Liver (tissue), 9 donors: Measurements from ENCODE around the gene CLEC1A. TPM values are rescaled to one million over a fixed set of nuclear protein-coding genes. Genes with fewer than 3 reads are reported as not detected.

ENCODE experiments used
- DNase-seq: peaks from one replicate; pipeline ENCODE4 v3.0.0-alpha.2; 2017; ENCODE audit warnings: low spot score
- H3K27ac ChIP-seq, 2 donors: one replicate each; pipeline ENCODE4 v1.7.0; 2013; ENCODE audit warnings: inconsistent platforms in 2 of 2, low read length in 2 of 2, control low read depth in 1 of 2, low read depth in 1 of 2, mild to moderate bottlenecking in 1 of 2
- H3K27me3 ChIP-seq, 4 donors: one replicate each; pipeline versions ENCODE4 v1.6.1 to v1.7.0; 2013; ENCODE audit warnings: low read length in 3 of 4, inconsistent platforms in 1 of 4, mild to moderate bottlenecking in 1 of 4, moderate library complexity in 1 of 4; ENCODE audit not compliant: control insufficient read depth in 4 of 4, insufficient read depth in 4 of 4
- H3K36me3 ChIP-seq, 4 donors: one replicate each; pipeline versions ENCODE4 v1.6.1 to v1.7.0; 2013; ENCODE audit warnings: low read length in 3 of 4, mild to moderate bottlenecking in 3 of 4, low read depth in 1 of 4, moderate library complexity in 1 of 4; ENCODE audit not compliant: control insufficient read depth in 4 of 4, insufficient read depth in 3 of 4
- H3K4me1 ChIP-seq, 4 donors: one replicate each; pipeline versions ENCODE4 v1.6.1 to v1.7.0; 2013; ENCODE audit warnings: low read length in 3 of 4, mild to moderate bottlenecking in 3 of 4, moderate library complexity in 1 of 4; ENCODE audit not compliant: control insufficient read depth in 4 of 4, insufficient read depth in 4 of 4
- H3K4me3 ChIP-seq, 3 donors: one replicate each; pipeline versions ENCODE4 v1.6.1 to v1.7.0; 2013; ENCODE audit warnings: low read length in 3 of 3, control low read depth in 1 of 3, low read depth in 1 of 3, mild to moderate bottlenecking in 1 of 3
- H3K9ac ChIP-seq, 2 donors: one replicate each; pipeline ENCODE4 v1.7.0; 2013; ENCODE audit warnings: low read length in 2 of 2, mild to moderate bottlenecking in 2 of 2, moderate library complexity in 2 of 2, control low read depth in 1 of 2, low read depth in 1 of 2
- H3K9me3 ChIP-seq, 4 donors: one replicate each; pipeline versions ENCODE4 v1.6.1 to v1.7.0; 2013; ENCODE audit warnings: low read length in 3 of 4; ENCODE audit not compliant: control insufficient read depth in 4 of 4
- ATF3 ChIP-seq: IDR thresholded peaks from 2 replicates; pipeline ENCODE4 v1.6.1; 2016; ENCODE audit warnings: antibody characterized with exemption
- FOXA1 ChIP-seq: IDR thresholded peaks from 2 replicates; pipeline ENCODE4 v1.6.1; 2016; ENCODE audit warnings: antibody characterized with exemption
- GABPA ChIP-seq, 2 donors: IDR thresholded peaks in 1 of 2; conservative IDR thresholded peaks in 1 of 2; 2 replicates each; pipeline ENCODE4 v1.6.1; 2016; ENCODE audit warnings: antibody characterized with exemption in 2 of 2, mild to moderate bottlenecking in 1 of 2, moderate library complexity in 1 of 2
- HNF4A ChIP-seq, 2 donors: conservative IDR thresholded peaks; 2 replicates each; pipeline ENCODE4 v1.6.1; 2016; ENCODE audit warnings: antibody characterized with exemption in 2 of 2, mild to moderate bottlenecking in 2 of 2
- HNF4G ChIP-seq: IDR thresholded peaks from 2 replicates; pipeline ENCODE4 v1.6.1; 2016; ENCODE audit warnings: antibody characterized with exemption
- JUND ChIP-seq, 2 donors: IDR thresholded peaks; 2 replicates each; pipeline ENCODE4 v1.6.1; 2016; ENCODE audit warnings: antibody characterized with exemption in 2 of 2
- MAX ChIP-seq: IDR thresholded peaks from 2 replicates; pipeline ENCODE4 v1.6.1; 2016; ENCODE audit warnings: antibody characterized with exemption
- NR2F2 ChIP-seq: IDR thresholded peaks from 2 replicates; pipeline ENCODE4 v1.6.1; 2016; ENCODE audit warnings: antibody characterized with exemption
- RAD21 ChIP-seq, 2 donors: IDR thresholded peaks; 2 replicates each; pipeline ENCODE4 v1.6.1; 2016; ENCODE audit warnings: antibody characterized with exemption in 2 of 2, mild to moderate bottlenecking in 2 of 2
- TAF1 ChIP-seq: conservative IDR thresholded peaks from 2 replicates; pipeline ENCODE4 v1.6.1; 2016; ENCODE audit warnings: antibody characterized with exemption, mild to moderate bottlenecking
- YY1 ChIP-seq: IDR thresholded peaks from 2 replicates; pipeline ENCODE4 v1.6.1; 2016; ENCODE audit warnings: antibody characterized with exemption, mild to moderate bottlenecking
- ZBTB33 ChIP-seq: IDR thresholded peaks from 2 replicates; pipeline ENCODE4 v1.6.1; 2016; ENCODE audit warnings: antibody characterized with exemption
- WGBS: extraction: QIAGEN DNeasy Blood & Tissue Kit; methylation state at CpG from one replicate; pipeline ENCODE4 v1.1.7; 2013; 5-methylcytosine and 5-hydroxymethylcytosine counted together
- polyA plus RNA-seq, 2 donors: library from polyadenylated mRNA; stranded (reverse) in 1 of 2; unstranded in 1 of 2; fragments of 200-250 nt in 1 of 2; fragments of >200 nt in 1 of 2; fragmentation: Nextera tagmentation in 1 of 2; extraction: Ambion mirVana in 1 of 2; gene quantifications; one replicate each; pipeline versions ENCODE4 v1.2.1 to v1.2.3, GENCODE V29; 2013 to 2015
- total RNA-seq, 2 donors: library from RNA; depleted of rRNA; stranded (reverse); fragments of >200 nt; gene quantifications; one replicate each; pipeline ENCODE4 v1.2.3, GENCODE V29; 2014
- TF ChIP-seq, protein P1 (sequence below): IDR thresholded peaks from 2 replicates; pipeline ENCODE4 v1.6.1; 2016; ENCODE audit warnings: antibody characterized with exemption, mild to moderate bottlenecking
- TF ChIP-seq, protein P2 (sequence below): fragments of 150-350 bp; IDR thresholded peaks from 2 replicates; pipeline ENCODE4 v1.5.1; 2017; ENCODE audit warnings: improper control_type of control experiment, low read depth, low read length; ENCODE audit not compliant: missing input control
- donor health status: healthy.
- donor health status: healthy.
- donor health status: healthy.
- donor health status: healthy.
- donor health status: healthy.

Gene CLEC1A
- total and polyA plus RNA-seq, 4 donors, result 0.09 to 2.1 (median 1.1) TPM

DNA sequence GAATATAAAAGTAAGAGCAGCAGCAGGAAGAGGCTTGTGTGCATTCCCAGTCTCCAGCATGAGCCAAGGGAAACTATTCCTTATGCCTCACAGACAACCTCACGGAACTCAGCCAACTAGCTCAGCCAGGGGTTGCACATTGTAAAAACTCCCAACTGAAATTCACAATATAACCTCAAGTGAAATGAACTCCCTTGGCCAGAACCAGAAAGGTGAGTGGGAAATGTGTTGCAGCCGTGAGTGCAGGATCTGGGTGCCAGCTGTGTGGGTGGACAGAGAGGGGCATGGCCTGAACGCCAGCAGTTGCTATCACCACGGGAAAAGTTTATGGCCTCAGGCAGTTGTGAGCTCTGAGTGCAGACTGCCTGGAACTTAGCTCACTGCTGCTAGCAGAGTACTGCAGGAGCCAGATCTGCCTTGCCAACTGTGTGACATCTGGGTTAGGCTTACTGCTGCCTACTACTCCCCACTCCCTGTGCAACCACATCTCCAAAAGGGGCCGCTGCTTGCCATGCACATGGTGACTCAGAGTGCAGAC, 2.3 kb upstream of the CLEC1A start (continued):
- no peak for TF ChIP-seq FOXA1
- no peak for TF ChIP-seq GABPA (IDR thresholded peaks at IDR 0.05 in 1 of 2, conservative IDR thresholded peaks at IDR 0.05 in 1 of 2)

GRCh38 chr12:10097521-10097920, 1.3 kb downstream of the CLEC1A start:
- Histone ChIP-seq H3K36me3 (no peaks in the 10 kb centered on the region), H3K4me1 (no peaks in the 10 kb centered on the region), H3K27me3 (no peaks in the 10 kb centered on the region), H3K4me3 (no peak overlapping the region), H3K9ac (no peak overlapping the region), H3K27ac (no peak overlapping the region), H3K9me3 (no peaks in the 10 kb centered on the region)
- no peak for TF ChIP-seq MAX
- no peak for TF ChIP-seq ATF3
- TF ChIP-seq, protein P1, sequence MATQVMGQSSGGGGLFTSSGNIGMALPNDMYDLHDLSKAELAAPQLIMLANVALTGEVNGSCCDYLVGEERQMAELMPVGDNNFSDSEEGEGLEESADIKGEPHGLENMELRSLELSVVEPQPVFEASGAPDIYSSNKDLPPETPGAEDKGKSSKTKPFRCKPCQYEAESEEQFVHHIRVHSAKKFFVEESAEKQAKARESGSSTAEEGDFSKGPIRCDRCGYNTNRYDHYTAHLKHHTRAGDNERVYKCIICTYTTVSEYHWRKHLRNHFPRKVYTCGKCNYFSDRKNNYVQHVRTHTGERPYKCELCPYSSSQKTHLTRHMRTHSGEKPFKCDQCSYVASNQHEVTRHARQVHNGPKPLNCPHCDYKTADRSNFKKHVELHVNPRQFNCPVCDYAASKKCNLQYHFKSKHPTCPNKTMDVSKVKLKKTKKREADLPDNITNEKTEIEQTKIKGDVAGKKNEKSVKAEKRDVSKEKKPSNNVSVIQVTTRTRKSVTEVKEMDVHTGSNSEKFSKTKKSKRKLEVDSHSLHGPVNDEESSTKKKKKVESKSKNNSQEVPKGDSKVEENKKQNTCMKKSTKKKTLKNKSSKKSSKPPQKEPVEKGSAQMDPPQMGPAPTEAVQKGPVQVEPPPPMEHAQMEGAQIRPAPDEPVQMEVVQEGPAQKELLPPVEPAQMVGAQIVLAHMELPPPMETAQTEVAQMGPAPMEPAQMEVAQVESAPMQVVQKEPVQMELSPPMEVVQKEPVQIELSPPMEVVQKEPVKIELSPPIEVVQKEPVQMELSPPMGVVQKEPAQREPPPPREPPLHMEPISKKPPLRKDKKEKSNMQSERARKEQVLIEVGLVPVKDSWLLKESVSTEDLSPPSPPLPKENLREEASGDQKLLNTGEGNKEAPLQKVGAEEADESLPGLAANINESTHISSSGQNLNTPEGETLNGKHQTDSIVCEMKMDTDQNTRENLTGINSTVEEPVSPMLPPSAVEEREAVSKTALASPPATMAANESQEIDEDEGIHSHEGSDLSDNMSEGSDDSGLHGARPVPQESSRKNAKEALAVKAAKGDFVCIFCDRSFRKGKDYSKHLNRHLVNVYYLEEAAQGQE, result no peak
- TF ChIP-seq, protein P2, sequence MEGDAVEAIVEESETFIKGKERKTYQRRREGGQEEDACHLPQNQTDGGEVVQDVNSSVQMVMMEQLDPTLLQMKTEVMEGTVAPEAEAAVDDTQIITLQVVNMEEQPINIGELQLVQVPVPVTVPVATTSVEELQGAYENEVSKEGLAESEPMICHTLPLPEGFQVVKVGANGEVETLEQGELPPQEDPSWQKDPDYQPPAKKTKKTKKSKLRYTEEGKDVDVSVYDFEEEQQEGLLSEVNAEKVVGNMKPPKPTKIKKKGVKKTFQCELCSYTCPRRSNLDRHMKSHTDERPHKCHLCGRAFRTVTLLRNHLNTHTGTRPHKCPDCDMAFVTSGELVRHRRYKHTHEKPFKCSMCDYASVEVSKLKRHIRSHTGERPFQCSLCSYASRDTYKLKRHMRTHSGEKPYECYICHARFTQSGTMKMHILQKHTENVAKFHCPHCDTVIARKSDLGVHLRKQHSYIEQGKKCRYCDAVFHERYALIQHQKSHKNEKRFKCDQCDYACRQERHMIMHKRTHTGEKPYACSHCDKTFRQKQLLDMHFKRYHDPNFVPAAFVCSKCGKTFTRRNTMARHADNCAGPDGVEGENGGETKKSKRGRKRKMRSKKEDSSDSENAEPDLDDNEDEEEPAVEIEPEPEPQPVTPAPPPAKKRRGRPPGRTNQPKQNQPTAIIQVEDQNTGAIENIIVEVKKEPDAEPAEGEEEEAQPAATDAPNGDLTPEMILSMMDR, result no peak
- no peak for TF ChIP-seq HNF4G
- TF ChIP-seq ZBTB33, result no peak
- no peak for TF ChIP-seq NR2F2
- TF ChIP-seq FOXA1, result no peak
- TF ChIP-seq JUND (IDR thresholded peaks at IDR 0.05), result no peak
- no peak for TF ChIP-seq YY1
- no peak for TF ChIP-seq RAD21 (IDR thresholded peaks at IDR 0.05)
- WGBS, result 44% methylated on average over 3 of the region's 3 CpGs
- DNase-seq, result no peak

GRCh38 chr12:10095971-10096370, 2.8 kb downstream of the CLEC1A start:
- H3K4me1 ChIP-seq, result no peaks in the 10 kb centered on the region
- no peak for DNase-seq
- no peak overlapping the region for H3K9ac ChIP-seq
- H3K27me3 ChIP-seq, result no peaks in the 10 kb centered on the region
- H3K27ac ChIP-seq, result no peak overlapping the region
- H3K36me3 ChIP-seq, result no peaks in the 10 kb centered on the region
- no peak overlapping the region for H3K4me3 ChIP-seq
- whole genome bisulfite sequencing, result 89% methylated on average over 3 of the region's 3 CpGs
- no peaks in the 10 kb centered on the region for H3K9me3 ChIP-seq
- TF ChIP-seq HNF4A (conservative IDR thresholded peaks at IDR 0.05) (no peak), NR2F2 (no peak), MAX (no peak), ATF3 (no peak), RAD21 (IDR thresholded peaks at IDR 0.05) (no peak), TAF1 (no peak)
